GM13977 (cell line): ENCODE data around the gene NRDE2.

Experiments used
- DNase-seq: peaks from one replicate; pipeline ENCODE4 v3.0.0; 2012; ENCODE audit warnings: low spot score
- in situ Hi-C: fragments of 300-500 bp; cut with MboI; formaldehyde crosslinking; loops from one replicate; pipeline ENCODE4 v1.12.0; 2022; ENCODE audit warnings: low sequenced_read_pairs, low pct_unique_long_range_greater_than_20kb, mixed read lengths, inconsistent platforms; ENCODE audit not compliant: unreplicated experiment
- TF ChIP-seq, protein P1 (sequence below): IDR thresholded peaks from 2 replicates; pipeline ENCODE4 v1.5.1; 2012; ENCODE audit warnings: mild to moderate bottlenecking, control low read depth; ENCODE audit not compliant: insufficient read depth; ENCODE audit errors: extremely low read depth, missing control alignments

The NRDE2 gene, protein sequence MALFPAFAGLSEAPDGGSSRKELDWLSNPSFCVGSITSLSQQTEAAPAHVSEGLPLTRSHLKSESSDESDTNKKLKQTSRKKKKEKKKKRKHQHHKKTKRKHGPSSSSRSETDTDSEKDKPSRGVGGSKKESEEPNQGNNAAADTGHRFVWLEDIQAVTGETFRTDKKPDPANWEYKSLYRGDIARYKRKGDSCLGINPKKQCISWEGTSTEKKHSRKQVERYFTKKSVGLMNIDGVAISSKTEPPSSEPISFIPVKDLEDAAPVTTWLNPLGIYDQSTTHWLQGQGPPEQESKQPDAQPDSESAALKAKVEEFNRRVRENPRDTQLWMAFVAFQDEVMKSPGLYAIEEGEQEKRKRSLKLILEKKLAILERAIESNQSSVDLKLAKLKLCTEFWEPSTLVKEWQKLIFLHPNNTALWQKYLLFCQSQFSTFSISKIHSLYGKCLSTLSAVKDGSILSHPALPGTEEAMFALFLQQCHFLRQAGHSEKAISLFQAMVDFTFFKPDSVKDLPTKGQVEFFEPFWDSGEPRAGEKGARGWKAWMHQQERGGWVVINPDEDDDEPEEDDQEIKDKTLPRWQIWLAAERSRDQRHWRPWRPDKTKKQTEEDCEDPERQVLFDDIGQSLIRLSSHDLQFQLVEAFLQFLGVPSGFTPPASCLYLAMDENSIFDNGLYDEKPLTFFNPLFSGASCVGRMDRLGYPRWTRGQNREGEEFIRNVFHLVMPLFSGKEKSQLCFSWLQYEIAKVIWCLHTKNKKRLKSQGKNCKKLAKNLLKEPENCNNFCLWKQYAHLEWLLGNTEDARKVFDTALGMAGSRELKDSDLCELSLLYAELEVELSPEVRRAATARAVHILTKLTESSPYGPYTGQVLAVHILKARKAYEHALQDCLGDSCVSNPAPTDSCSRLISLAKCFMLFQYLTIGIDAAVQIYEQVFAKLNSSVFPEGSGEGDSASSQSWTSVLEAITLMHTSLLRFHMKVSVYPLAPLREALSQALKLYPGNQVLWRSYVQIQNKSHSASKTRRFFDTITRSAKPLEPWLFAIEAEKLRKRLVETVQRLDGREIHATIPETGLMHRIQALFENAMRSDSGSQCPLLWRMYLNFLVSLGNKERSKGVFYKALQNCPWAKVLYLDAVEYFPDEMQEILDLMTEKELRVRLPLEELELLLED

DNA sequence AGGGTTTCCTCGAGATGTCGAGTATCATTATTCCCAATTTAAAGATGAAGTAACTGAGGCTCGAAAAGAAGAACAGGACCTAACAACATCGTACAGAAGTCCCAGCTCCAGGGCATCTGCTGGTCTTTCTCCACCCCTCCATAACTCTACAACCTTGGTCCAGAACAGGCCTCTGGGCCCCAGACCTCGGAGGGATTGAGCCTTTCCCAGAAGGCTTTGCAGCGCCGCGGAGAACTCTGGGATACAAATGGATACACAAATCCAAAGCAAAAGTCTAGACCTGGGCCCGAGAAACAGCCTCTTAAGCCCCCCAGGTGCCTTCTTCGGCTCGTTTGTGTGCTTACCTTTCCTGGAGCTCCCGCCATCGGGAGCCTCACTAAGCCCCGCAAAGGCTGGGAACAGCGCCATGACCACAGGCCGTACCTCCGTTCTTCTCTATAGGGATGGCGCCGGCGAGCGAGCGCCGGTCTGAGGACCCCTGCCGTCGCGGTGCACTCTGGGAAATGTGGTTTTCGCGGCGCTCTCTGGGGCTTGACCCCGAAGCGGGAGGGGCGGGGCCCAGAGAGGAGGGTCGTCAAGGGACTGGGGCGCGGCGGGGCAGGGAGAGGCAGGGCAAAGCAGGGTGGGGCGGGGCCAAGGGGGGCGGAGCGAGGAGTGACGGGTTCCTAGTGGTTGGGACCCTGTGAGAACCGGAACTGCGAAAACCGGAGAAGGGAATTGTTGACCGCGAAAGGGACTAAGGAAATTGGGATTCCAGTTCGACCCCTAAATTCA lies at the start of gene NRDE2:
Gene NRDE2 (minus strand): TSS at position 445 of the 774 bp plus-strand sequence. CDS start 37 bp downstream, at position 408.
- peak; percentile 92 for DNase-seq
- in situ Hi-C loops, result no loop called here
- TF ChIP-seq, protein P1, sequence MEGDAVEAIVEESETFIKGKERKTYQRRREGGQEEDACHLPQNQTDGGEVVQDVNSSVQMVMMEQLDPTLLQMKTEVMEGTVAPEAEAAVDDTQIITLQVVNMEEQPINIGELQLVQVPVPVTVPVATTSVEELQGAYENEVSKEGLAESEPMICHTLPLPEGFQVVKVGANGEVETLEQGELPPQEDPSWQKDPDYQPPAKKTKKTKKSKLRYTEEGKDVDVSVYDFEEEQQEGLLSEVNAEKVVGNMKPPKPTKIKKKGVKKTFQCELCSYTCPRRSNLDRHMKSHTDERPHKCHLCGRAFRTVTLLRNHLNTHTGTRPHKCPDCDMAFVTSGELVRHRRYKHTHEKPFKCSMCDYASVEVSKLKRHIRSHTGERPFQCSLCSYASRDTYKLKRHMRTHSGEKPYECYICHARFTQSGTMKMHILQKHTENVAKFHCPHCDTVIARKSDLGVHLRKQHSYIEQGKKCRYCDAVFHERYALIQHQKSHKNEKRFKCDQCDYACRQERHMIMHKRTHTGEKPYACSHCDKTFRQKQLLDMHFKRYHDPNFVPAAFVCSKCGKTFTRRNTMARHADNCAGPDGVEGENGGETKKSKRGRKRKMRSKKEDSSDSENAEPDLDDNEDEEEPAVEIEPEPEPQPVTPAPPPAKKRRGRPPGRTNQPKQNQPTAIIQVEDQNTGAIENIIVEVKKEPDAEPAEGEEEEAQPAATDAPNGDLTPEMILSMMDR, result no peak

DNA sequence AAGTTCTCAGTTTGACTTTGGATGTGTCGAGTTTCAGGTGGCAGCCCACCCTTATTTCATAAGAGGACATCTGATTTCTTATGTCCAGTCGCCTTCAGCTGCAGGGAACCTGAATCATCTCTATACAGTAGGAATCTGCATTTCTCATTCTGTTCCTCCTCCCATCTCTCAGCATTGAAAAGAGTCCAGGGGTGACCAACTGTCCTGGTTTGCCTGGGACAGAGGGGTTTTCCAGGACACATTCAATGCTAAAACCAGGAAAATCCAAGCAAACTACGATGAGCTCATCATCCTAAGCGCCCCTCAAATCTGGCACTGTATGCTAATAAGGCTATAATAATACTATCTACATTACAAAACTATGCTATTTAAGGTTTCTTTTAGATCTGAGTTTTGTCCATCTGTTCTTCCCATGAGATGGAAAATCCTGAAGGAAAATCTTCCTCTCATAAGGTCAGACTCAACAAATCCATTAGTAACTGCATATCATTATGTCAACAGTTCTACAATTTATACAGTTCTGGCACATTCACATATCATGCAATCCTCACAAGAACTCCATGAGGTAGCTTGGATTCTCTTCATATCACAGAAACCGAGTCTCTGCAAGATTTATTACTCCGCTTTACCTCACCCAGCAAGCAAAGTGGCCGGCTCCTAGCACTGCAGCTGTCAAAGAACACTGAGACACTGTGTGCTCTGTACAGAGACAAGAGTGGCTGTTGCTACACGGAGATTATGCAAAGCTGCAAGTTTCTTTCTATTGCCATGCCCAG lies 49.5 kb upstream of the NRDE2 start:
- in situ Hi-C loops, result no loop called here
- TF ChIP-seq, protein P1, result no peak
- no peak for DNase-seq

DNA sequence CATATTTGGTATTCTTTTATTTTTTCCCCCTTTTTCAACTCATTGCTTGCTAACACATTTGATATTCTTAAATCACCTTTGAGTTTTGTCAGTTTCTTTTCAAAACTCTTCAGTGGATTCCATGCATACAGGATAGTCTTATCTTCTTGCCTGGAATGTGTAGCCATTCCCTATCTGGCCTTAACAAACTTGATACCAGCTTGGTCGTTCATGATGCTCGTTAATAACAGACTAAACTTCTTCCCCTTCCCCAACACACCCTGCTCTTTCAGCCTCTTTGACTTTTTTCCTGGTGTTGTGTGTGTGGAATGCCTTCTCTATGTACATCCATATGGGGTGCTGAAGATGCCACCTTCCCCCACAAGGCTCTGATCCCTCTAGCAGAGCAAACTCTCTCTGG lies 47.4 kb upstream of the NRDE2 start:
- no peak for DNase-seq
- in situ Hi-C loops, result no loop called here
- TF ChIP-seq, protein P1, result no peak

DNA sequence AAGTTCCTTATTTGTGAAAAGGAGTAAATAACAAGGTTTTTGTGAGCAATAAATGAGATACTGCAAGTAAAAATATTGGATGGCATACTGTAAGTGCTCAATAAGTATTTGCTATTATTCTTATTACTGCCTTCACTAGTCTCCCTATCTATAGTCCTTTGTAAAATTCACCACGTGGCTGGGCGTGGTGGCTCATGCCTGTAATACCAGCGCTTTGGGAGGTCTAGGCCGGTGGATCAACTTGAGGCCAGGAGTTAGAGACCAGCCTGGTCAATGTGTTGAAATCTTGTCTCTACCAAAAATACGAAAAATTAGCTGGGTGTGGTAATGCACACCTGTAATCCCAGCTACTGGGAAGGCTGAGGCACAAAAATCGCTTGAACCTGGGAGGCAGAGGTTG lies 46.5 kb upstream of the NRDE2 start:
- in situ Hi-C loops, result no loop called here
- DNase-seq, result no peak
- TF ChIP-seq, protein P1, result no peak

- in situ Hi-C loops, result no loop called here
- no peak for DNase-seq
- TF ChIP-seq, protein P1, result no peak
These were observed 44.2 kb upstream of the NRDE2 start for GRCh38 chr14:90375934-90376333.
